Epithelial cell of proximal tubule (primary cell): ENCODE results near the gene ATG2B. TPM values are rescaled to one million over a fixed set of nuclear protein-coding genes. Genes with fewer than 3 reads are reported as not detected.

ENCODE experiments used
- DNase-seq: peaks from one replicate; pipeline ENCODE4 v3.0.0-alpha.2; 2011; ENCODE audit warnings: low read depth
- H3K4me3 ChIP-seq: 2 replicates; pipeline ENCODE4 v1.5.1; 2011; ENCODE audit warnings: low read depth, mild to moderate bottlenecking, low read length
- total RNA-seq: library from RNA; depleted of rRNA; stranded (reverse); fragments of >200 nt; gene quantifications from 2 replicates; pipeline ENCODE4 v1.2.3, GENCODE V29; 2015
- TF ChIP-seq, protein P1 (sequence below): conservative IDR thresholded peaks from 2 replicates; pipeline ENCODE4 v1.5.1; 2012; ENCODE audit warnings: low read depth, mild to moderate bottlenecking, low read length

ATG2B gene, protein sequence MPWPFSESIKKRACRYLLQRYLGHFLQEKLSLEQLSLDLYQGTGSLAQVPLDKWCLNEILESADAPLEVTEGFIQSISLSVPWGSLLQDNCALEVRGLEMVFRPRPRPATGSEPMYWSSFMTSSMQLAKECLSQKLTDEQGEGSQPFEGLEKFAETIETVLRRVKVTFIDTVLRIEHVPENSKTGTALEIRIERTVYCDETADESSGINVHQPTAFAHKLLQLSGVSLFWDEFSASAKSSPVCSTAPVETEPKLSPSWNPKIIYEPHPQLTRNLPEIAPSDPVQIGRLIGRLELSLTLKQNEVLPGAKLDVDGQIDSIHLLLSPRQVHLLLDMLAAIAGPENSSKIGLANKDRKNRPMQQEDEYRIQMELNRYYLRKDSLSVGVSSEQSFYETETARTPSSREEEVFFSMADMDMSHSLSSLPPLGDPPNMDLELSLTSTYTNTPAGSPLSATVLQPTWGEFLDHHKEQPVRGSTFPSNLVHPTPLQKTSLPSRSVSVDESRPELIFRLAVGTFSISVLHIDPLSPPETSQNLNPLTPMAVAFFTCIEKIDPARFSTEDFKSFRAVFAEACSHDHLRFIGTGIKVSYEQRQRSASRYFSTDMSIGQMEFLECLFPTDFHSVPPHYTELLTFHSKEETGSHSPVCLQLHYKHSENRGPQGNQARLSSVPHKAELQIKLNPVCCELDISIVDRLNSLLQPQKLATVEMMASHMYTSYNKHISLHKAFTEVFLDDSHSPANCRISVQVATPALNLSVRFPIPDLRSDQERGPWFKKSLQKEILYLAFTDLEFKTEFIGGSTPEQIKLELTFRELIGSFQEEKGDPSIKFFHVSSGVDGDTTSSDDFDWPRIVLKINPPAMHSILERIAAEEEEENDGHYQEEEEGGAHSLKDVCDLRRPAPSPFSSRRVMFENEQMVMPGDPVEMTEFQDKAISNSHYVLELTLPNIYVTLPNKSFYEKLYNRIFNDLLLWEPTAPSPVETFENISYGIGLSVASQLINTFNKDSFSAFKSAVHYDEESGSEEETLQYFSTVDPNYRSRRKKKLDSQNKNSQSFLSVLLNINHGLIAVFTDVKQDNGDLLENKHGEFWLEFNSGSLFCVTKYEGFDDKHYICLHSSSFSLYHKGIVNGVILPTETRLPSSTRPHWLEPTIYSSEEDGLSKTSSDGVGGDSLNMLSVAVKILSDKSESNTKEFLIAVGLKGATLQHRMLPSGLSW (N-terminal part only)
- total RNA-seq: 6.8 and 8.6 TPM in 2 replicates

DNA sequence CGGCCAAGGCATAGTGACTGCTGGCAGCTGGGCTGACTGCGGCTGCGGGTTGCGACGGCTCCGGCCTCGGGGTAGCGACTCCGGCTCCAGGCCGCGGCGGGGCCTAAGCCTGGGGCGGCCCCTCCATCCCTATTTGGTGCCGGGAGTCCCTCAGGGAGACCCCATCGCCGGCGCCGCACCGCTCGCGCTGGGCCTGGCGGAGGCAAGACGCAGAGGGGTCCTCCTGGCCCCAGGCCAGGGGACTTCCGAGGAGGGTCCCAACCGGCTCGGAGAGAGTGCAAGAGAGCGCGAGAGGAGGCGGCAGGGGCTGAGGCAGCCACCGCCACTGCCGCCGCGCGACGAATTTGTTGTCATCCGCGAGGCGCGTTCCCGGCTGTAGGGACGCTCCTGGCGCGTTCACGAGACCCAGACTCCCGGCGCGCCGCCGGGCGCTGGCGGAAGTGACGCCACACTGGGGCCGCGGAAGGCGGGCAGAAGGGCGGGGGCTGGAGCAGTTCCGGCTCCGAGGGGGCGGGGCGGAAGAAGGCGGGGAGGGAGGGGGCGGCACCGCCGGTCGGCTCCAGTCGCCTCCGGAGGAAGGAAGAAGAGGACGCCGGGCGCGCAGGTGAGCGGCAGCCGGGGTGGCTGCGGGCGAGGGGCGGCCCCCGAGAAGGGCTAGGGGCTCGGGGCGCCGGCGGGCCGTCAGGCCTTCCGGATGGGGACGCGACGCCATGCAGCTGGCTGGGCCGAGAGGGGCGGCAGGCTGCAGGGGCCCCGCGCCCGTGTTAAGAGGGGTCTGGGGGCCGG is at the start of gene ATG2B, which contains the start of gene GSKIP:
ATG2B (minus strand) TSS at position 377 of the 786 bp plus-strand sequence; CDS start at position 12, 365 bp downstream.
GSKIP (plus strand) TSS at position 562 of the 786 bp plus-strand sequence. CDS start 18,722 bp downstream, outside the sequence.
- peak within 1 kb of the TSS; percentile 94 for H3K4me3 ChIP-seq
- TF ChIP-seq, protein P1, sequence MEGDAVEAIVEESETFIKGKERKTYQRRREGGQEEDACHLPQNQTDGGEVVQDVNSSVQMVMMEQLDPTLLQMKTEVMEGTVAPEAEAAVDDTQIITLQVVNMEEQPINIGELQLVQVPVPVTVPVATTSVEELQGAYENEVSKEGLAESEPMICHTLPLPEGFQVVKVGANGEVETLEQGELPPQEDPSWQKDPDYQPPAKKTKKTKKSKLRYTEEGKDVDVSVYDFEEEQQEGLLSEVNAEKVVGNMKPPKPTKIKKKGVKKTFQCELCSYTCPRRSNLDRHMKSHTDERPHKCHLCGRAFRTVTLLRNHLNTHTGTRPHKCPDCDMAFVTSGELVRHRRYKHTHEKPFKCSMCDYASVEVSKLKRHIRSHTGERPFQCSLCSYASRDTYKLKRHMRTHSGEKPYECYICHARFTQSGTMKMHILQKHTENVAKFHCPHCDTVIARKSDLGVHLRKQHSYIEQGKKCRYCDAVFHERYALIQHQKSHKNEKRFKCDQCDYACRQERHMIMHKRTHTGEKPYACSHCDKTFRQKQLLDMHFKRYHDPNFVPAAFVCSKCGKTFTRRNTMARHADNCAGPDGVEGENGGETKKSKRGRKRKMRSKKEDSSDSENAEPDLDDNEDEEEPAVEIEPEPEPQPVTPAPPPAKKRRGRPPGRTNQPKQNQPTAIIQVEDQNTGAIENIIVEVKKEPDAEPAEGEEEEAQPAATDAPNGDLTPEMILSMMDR: no peak
- no peak for DNase-seq

DNA sequence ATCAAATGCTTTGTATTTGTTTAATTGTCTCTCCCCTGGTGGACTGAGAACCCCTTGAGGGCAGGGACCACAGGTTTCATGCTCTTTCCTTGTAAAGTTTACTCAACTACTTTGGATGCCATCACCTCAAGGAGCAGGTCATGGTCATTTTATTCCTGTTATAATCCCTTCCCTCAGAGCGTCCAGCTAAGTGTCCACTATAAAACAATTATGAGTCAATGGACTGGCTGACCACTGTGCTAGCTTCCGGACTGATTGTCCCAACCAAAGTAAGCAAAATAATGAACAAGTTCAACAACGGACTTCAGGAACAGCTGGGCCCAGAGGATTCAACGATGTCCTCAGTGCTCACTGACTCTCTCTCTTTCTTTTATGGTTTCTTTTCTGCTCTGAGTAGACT is 47.0 kb upstream of the ATG2B start:
- H3K4me3 ChIP-seq: no peak overlapping the region
- TF ChIP-seq, protein P1: no peak
- no peak for DNase-seq

DNA sequence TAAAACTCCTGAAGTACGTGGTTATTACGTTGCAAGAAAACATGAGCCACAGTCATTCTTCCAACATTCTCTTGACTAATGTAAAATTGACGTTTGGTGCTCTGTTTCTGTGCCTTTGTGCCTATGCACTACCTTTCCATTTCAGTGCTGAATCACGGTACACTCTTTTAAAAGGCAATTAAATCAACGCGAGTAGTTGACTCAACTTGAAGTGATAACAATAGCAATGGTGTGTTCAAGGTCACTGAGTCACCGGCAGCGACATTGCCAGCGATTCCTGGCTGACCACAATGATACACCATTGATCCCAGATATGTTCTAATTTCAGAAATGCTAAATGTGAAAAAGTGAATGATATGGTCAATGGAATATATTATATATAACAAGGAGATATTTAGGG is 46.6 kb upstream of the ATG2B start:
- no peak for DNase-seq
- TF ChIP-seq, protein P1: no peak

DNA sequence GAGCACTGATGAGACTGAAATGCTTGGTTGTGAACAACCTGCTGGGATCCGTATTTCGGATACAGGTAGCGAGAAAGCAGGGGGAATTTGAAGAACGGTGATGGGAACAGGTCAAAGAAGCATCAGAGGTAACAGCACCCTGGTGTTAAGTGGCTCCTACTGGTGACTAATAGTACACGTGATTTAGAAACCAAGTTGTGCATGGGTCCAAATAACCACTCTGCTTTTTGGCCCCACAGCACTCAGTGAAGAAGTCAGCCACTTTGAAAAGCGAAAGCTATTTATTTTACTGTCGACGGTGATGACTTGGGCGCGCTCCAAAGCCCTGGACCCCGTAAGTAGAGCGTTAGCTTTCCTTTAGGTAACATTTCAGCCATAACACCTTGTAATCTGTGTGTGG is 45.5 kb upstream of the ATG2B start:
- H3K4me3 ChIP-seq: no peak overlapping the region
- TF ChIP-seq, protein P1: no peak

More for the DNA sequence above, 46.6 kb upstream of the ATG2B start:
- no peak overlapping the region for H3K4me3 ChIP-seq

DNA sequence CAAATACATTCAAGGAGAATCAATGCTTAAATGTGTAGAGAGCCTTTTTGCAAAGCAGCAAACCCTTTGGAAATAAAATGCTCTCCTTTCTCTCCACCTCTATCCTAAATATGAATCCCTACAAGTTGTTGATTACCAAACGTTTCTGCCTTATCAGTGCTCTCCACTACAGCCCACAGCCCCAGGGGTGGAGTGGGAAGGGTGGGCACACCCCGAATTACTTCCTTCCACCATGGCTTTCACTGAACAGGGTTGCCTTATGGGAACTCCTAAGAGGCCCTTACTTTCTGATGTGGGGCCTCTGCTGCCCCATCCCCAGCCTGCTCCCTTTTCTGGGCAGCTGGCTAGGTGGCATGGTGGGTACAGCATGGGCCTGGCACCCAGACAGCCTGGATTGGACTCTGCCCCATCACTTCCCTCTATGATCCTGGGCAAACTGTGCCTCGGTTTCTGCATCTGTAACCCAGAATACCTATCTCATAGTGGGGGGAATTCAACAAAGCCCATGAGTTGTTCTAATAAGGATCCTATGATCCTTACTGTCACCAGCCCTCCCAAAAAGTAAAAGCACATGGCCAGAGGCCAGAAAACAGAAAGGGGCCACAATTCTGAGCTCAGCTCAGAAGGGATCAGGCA is 44.9 kb upstream of the ATG2B start:
- TF ChIP-seq, protein P1: no peak
- DNase-seq: no peak

More for the DNA sequence above, 45.5 kb upstream of the ATG2B start:
- DNase-seq: no peak

More for the DNA sequence above, 44.9 kb upstream of the ATG2B start:
- no peak overlapping the region for H3K4me3 ChIP-seq
